Spleen (tissue), 11 donors: ENCODE results near the gene CYTIP. TPM values are rescaled to one million over a fixed set of nuclear protein-coding genes. Genes with fewer than 3 reads are reported as not detected.
"Not testable (repeated sequence)": the region's sequence is repeated elsewhere in the genome, so short reads cannot be mapped to it uniquely, and the experiment has no call there.

Experiments used
- DNase-seq: peaks from one replicate; pipeline ENCODE4 v3.0.0-alpha.2; 2020
- H3K27ac ChIP-seq, 8 donors: fragments of 200-600 bp; sonication (generic) in 7 of 8; 1 replicate in 4 of 8; 2 replicates in 4 of 8; pipeline versions ENCODE4 v1.5.0 to v1.8.0; 2016 to 2021; ENCODE audit warnings: inconsistent platforms in 4 of 8, mild to moderate bottlenecking in 4 of 8, moderate library complexity in 1 of 8
- H3K27me3 ChIP-seq, 7 donors: fragments of 200-600 bp; sonication (generic) in 6 of 7; replicated peaks in 1 of 7; 1 replicate in 4 of 7; 2 replicates in 3 of 7; pipeline versions ENCODE4 v1.5.0 to v1.8.0; 2016 to 2021; ENCODE audit warnings: inconsistent platforms in 3 of 7, mild to moderate bottlenecking in 1 of 7
- H3K36me3 ChIP-seq, 6 donors: fragments of 200-600 bp; sonication (generic) in 5 of 6; 1 replicate in 4 of 6; 2 replicates in 2 of 6; pipeline versions ENCODE4 v1.5.0 to v1.8.0; 2016 to 2021; ENCODE audit warnings: inconsistent platforms in 2 of 6
- H3K4me1 ChIP-seq, 6 donors: fragments of 200-600 bp; sonication (generic) in 5 of 6; 1 replicate in 3 of 6; 2 replicates in 3 of 6; pipeline versions ENCODE4 v1.5.0 to v1.8.0; 2016 to 2021; ENCODE audit warnings: inconsistent platforms in 3 of 6
- H3K4me3 ChIP-seq, 8 donors: fragments of 200-600 bp; sonication (generic) in 7 of 8; 1 replicate in 4 of 8; 2 replicates in 4 of 8; pipeline versions ENCODE4 v1.5.0 to v1.8.0; 2016 to 2021; ENCODE audit warnings: inconsistent platforms in 4 of 8, mild to moderate bottlenecking in 4 of 8, moderate library complexity in 2 of 8
- H3K9me3 ChIP-seq, 8 donors: fragments of 200-600 bp; sonication (generic) in 7 of 8; 1 replicate in 4 of 8; 2 replicates in 4 of 8; pipeline versions ENCODE4 v1.5.0 to v1.8.0; 2016 to 2021; ENCODE audit warnings: inconsistent platforms in 4 of 8
- POLR2A ChIP-seq, 3 donors: fragments of 450-650 bp; IDR thresholded peaks; one replicate each; pipeline ENCODE4 v1.5.1; 2017; ENCODE audit warnings: antibody characterized with exemption in 3 of 3, mild to moderate bottlenecking in 1 of 3
- POLR2AphosphoS5 ChIP-seq, 3 donors: sonication (generic); formaldehyde crosslinking; IDR thresholded peaks; one replicate each; pipeline ENCODE4 v1.5.1; 2017; ENCODE audit warnings: antibody characterized with exemption in 3 of 3
- WGBS, 5 donors: extraction: QIAGEN DNeasy Blood & Tissue Kit in 3 of 5; methylation state at CpG; one replicate each; pipeline versions ENCODE4 v1.1.5 to v1.1.7; 2013 to 2018; 5-methylcytosine and 5-hydroxymethylcytosine counted together
- intact Hi-C: fragments of 100-400 bp; cut with DNase I; formaldehyde crosslinking; loops from one replicate; pipeline ENCODE4 v1.15.0; 2023; ENCODE audit warnings: low total_unique reads
- polyA plus RNA-seq, 3 donors: library from polyadenylated mRNA; stranded (reverse); fragments of 200-250 nt; gene quantifications; one replicate each; pipeline ENCODE4 v1.2.1, GENCODE V29; 2013
- total RNA-seq, 7 donors: library from RNA; depleted of rRNA in 3 of 7; stranded (reverse); fragments of >200 nt in 3 of 7; fragmentation: NEBNext Ultra II Directional in 4 of 7; extraction: Animal tissue kit (Norgen Biotek cat#: 25700) in 4 of 7; gene quantifications; one replicate each; pipeline versions ENCODE4 v1.1.0 to v1.2.1, GENCODE V29; 2016 to 2021
- TF ChIP-seq, protein P1 (sequence below), 11 experiments: fragments of 200-600 bp in 7 of 11; fragments of 450-650 bp in 4 of 11; sonication (generic) in 4 of 11; IDR thresholded peaks in 8 of 11; conservative IDR thresholded peaks in 3 of 11; 1 replicate in 7 of 11; 2 replicates in 4 of 11; pipeline versions ENCODE4 v1.4.0 to v1.8.0; 2016 to 2021; ENCODE audit warnings: antibody characterized with exemption in 11 of 11, inconsistent platforms in 4 of 11, mild to moderate bottlenecking in 1 of 11
- donor health status: healthy with polysubstance abuse.
- donor health status: DM: no; HTN: no; CAD: no; lungs with moderate emphysema.
- donor health status: DM: no; HTN: no; CAD: no.
- donor health status: Bipolar disorder and iron deficiency.
- donor health status: healthy.
- donor health status: DM: no; HTN: no; CAD: no.
- donor health status: DM: yes; HTN: yes; CAD: no.

The CYTIP gene
- total and polyA plus RNA-seq, 10 donors, result 27.3 to 135 (median 101) TPM

DNA sequence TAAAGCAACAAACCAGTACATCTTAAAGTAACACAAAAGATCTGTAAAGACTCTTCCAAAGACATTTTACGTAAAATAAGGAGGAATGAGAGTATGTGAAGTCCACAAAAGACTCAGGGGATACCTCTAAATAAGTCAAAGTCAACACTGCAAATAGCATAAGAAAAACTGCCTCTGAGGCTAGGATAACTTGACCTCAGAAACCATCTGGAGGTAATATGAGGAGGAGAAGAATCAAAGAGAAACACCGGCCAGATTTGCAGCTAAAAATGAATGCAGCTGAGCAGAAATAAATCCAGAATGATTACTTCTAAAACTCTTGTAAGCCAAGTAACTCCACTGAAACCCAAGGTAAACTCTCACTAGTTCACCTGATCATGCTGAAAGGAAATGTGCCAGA is 66.0 kb downstream of the CYTIP start:
- intact Hi-C loops, result no loop called here
- Histone ChIP-seq H3K27ac (no peak overlapping the region), H3K4me3 (no peak overlapping the region), H3K27me3 (no peaks in the 10 kb centered on the region), H3K9me3 (peaks cover 7 to 29% (median 23%) of the 10 kb centered on the region in 8 donors), H3K36me3 (no peaks in the 10 kb centered on the region), H3K4me1 (no peaks in the 10 kb centered on the region)
- WGBS, 5 donors, result 79 to 96% (median 89%) methylated on average over 2 of the region's 2 CpGs
- TF ChIP-seq POLR2AphosphoS5 (IDR thresholded peaks at IDR 0.05), result no peak
- TF ChIP-seq, protein P1, sequence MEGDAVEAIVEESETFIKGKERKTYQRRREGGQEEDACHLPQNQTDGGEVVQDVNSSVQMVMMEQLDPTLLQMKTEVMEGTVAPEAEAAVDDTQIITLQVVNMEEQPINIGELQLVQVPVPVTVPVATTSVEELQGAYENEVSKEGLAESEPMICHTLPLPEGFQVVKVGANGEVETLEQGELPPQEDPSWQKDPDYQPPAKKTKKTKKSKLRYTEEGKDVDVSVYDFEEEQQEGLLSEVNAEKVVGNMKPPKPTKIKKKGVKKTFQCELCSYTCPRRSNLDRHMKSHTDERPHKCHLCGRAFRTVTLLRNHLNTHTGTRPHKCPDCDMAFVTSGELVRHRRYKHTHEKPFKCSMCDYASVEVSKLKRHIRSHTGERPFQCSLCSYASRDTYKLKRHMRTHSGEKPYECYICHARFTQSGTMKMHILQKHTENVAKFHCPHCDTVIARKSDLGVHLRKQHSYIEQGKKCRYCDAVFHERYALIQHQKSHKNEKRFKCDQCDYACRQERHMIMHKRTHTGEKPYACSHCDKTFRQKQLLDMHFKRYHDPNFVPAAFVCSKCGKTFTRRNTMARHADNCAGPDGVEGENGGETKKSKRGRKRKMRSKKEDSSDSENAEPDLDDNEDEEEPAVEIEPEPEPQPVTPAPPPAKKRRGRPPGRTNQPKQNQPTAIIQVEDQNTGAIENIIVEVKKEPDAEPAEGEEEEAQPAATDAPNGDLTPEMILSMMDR (IDR thresholded peaks at IDR 0.05 in 8 of 11, conservative IDR thresholded peaks at IDR 0.05 in 3 of 11), result no peak
- no peak for TF ChIP-seq POLR2A (IDR thresholded peaks at IDR 0.05)
- DNase-seq, result no peak

- H3K36me3 ChIP-seq, result no peaks in the 10 kb centered on the region
- 57 to 72% (median 65%) methylated on average over 3 of the region's 3 CpGs for WGBS, 5 donors
- TF ChIP-seq POLR2AphosphoS5 (IDR thresholded peaks at IDR 0.05) (no peak), POLR2A (IDR thresholded peaks at IDR 0.05) (no peak)
- TF ChIP-seq, protein P1 (IDR thresholded peaks at IDR 0.05 in 8 of 11, conservative IDR thresholded peaks at IDR 0.05 in 3 of 11), result no peak
Observed at GRCh38 chr2:157376041-157376440, 67.8 kb downstream of the CYTIP start.

GRCh38 chr2:157375384-157375783 is 68.5 kb downstream of the CYTIP start:
- intact Hi-C loops, result no loop called here
- no peaks in the 10 kb centered on the region for H3K36me3 ChIP-seq
- H3K27ac ChIP-seq, result no peak overlapping the region
- DNase-seq, result no peak
- WGBS, 5 donors, result 88 to 100% (median 100%) methylated on average over 1 of the region's 1 CpG
- no peaks in the 10 kb centered on the region for H3K27me3 ChIP-seq
- H3K4me3 ChIP-seq, result no peak overlapping the region
- H3K9me3 ChIP-seq, result peaks cover 7 to 29% (median 23%) of the 10 kb centered on the region in 8 donors
- TF ChIP-seq POLR2AphosphoS5 (IDR thresholded peaks at IDR 0.05) (no peak), POLR2A (IDR thresholded peaks at IDR 0.05) (no peak)
- TF ChIP-seq, protein P1 (IDR thresholded peaks at IDR 0.05 in 8 of 11, conservative IDR thresholded peaks at IDR 0.05 in 3 of 11), result no peak
- H3K4me1 ChIP-seq, result no peaks in the 10 kb centered on the region

More at GRCh38 chr2:157376041-157376440, 67.8 kb downstream of the CYTIP start:
- Histone ChIP-seq H3K4me3 (no peak overlapping the region), H3K27me3 (no peaks in the 10 kb centered on the region), H3K9me3 (peaks cover 7 to 29% (median 23%) of the 10 kb centered on the region in 8 donors), H3K4me1 (no peaks in the 10 kb centered on the region), H3K27ac (no peak overlapping the region)
- intact Hi-C loops, result no loop called here
- no peak for DNase-seq

- H3K9me3 ChIP-seq, H3K27ac ChIP-seq, DNase-seq, H3K4me3 ChIP-seq, intact Hi-C loops, H3K27me3 ChIP-seq, H3K36me3 ChIP-seq: not testable (repeated sequence)
- WGBS, 5 donors, result 94 to 96% (median 95%) methylated on average over 13 to 17 of the region's 25 CpGs
- H3K4me1 ChIP-seq, result peaks cover 0 to 16% (median 2%) of the 10 kb centered on the region in 6 donors
Observed at GRCh38 chr2:157368508-157368907, 75.4 kb downstream of the CYTIP start.

- Histone ChIP-seq H3K36me3 (no peaks in the 10 kb centered on the region), H3K27ac (no peak overlapping the region), H3K4me3 (no peak overlapping the region), H3K9me3 (peaks cover 0 to 2% (median 0%) of the 10 kb centered on the region in 8 donors), H3K27me3 (no peaks in the 10 kb centered on the region), H3K4me1 (peaks cover 0 to 23% (median 2%) of the 10 kb centered on the region in 6 donors)
- 32 to 74% (median 66%) methylated on average over 1 of the region's 1 CpG for WGBS, 5 donors
- intact Hi-C loops, result no loop called here
- TF ChIP-seq, protein P1 (IDR thresholded peaks at IDR 0.05 in 8 of 11, conservative IDR thresholded peaks at IDR 0.05 in 3 of 11), result no peak
- TF ChIP-seq POLR2AphosphoS5 (IDR thresholded peaks at IDR 0.05) (no peak), POLR2A (IDR thresholded peaks at IDR 0.05) (no peak)
- no peak for DNase-seq
Observed at GRCh38 chr2:157367704-157368103, 76.2 kb downstream of the CYTIP start.
